ENCODE data around the gene PSMA6.
"Not testable (repeated sequence)": the region's sequence is repeated elsewhere in the genome, so short reads cannot be mapped to it uniquely, and the experiment has no call there.

Gene PSMA6

GRCh38 chr14:35341751-35342488 lies 49.7 kb downstream of the PSMA6 start:
- H3K27me3 ChIP-seq: no peaks in the 10 kb centered on the region
- H3K9me3 ChIP-seq: no peaks in the 10 kb centered on the region
- H3K27ac ChIP-seq: peak overlapping the region; percentile 85
- H3K9ac ChIP-seq: peak overlapping the region; percentile 73
- peaks cover 99% of the 10 kb centered on the region for H3K4me1 ChIP-seq
- TF ChIP-seq Cebpa-rat (IDR thresholded peaks at IDR 0.05): no peak
- peak overlapping the region; percentile 35 for H3K4me3 ChIP-seq
- peak overlapping the region; percentile 75 for H3K4me2 ChIP-seq
- H4K20me1 ChIP-seq: no peaks in the 10 kb centered on the region
- no peaks in the 10 kb centered on the region for H3K36me3 ChIP-seq

GRCh38 chr14:35342489-35343010 lies 50.4 kb downstream of the PSMA6 start:
- Histone ChIP-seq H3K4me1 (peaks cover 99% of the 10 kb centered on the region), H3K27ac (peak overlapping the region; percentile 85), H3K4me3 (peak overlapping the region; percentile 35; the same call in 1 of the 2 replicates), H3K9ac (peak overlapping the region; percentile 73), H3K27me3 (no peaks in the 10 kb centered on the region), H4K20me1 (no peaks in the 10 kb centered on the region), H3K36me3 (no peaks in the 10 kb centered on the region), H3K9me3 (no peaks in the 10 kb centered on the region), H3K4me2 (peak overlapping the region; percentile 75)
- TF ChIP-seq Cebpa-rat (IDR thresholded peaks at IDR 0.05): no peak

GRCh38 chr14:35343702-35344101 lies 51.5 kb downstream of the PSMA6 start:
- Histone ChIP-seq H3K4me1 (peaks cover 100% of the 10 kb centered on the region), H4K20me1 (no peaks in the 10 kb centered on the region), H3K27me3 (no peaks in the 10 kb centered on the region), H3K27ac (peak overlapping the region; percentile 76), H3K36me3 (no peaks in the 10 kb centered on the region), H3K4me3 (no peak overlapping the region), H3K4me2 (peak overlapping the region; percentile 83), H3K9me3 (no peaks in the 10 kb centered on the region), H3K9ac (peak overlapping the region; percentile 42; the same call in 1 of the 2 replicates)
- no peak for TF ChIP-seq Cebpa-rat (IDR thresholded peaks at IDR 0.05)

GRCh38 chr14:35344107-35344807 lies 52.1 kb downstream of the PSMA6 start:
- Histone ChIP-seq H3K9me3 (no peaks in the 10 kb centered on the region), H3K36me3 (no peaks in the 10 kb centered on the region), H4K20me1 (no peaks in the 10 kb centered on the region), H3K4me2 (peak overlapping the region; percentile 83), H3K9ac (peak overlapping the region; percentile 42; the same call in 1 of the 2 replicates), H3K27me3 (no peaks in the 10 kb centered on the region), H3K4me1 (peaks cover 100% of the 10 kb centered on the region), H3K4me3 (no peak overlapping the region), H3K27ac (peak overlapping the region; percentile 76)
- TF ChIP-seq Cebpa-rat (IDR thresholded peaks at IDR 0.05): no peak

GRCh38 chr14:35346738-35347322 lies 54.6 kb downstream of the PSMA6 start:
- Histone ChIP-seq H3K36me3 (no peaks in the 10 kb centered on the region), H3K27ac (peak overlapping the region; percentile 44; the same call in 1 of the 2 replicates), H3K4me2 (peak overlapping the region; percentile 86), H4K20me1 (no peaks in the 10 kb centered on the region), H3K4me1 (peaks cover 93% of the 10 kb centered on the region), H3K27me3 (no peaks in the 10 kb centered on the region), H3K9me3 (no peaks in the 10 kb centered on the region), H3K9ac (no peak overlapping the region), H3K4me3 (no peak overlapping the region)
- no peak for TF ChIP-seq Cebpa-rat (IDR thresholded peaks at IDR 0.05)

GRCh38 chr14:35347323-35348043 lies 55.3 kb downstream of the PSMA6 start:
- Histone ChIP-seq H3K27me3 (no peaks in the 10 kb centered on the region), H3K4me1 (peaks cover 93% of the 10 kb centered on the region), H3K9ac (no peak overlapping the region), H3K9me3 (no peaks in the 10 kb centered on the region), H3K4me3 (no peak overlapping the region), H3K27ac (peak overlapping the region; percentile 44; the same call in 1 of the 2 replicates), H3K36me3 (no peaks in the 10 kb centered on the region), H3K4me2 (peak overlapping the region; percentile 86), H4K20me1 (no peaks in the 10 kb centered on the region)
- no peak for TF ChIP-seq Cebpa-rat (IDR thresholded peaks at IDR 0.05)

- peak overlapping the region; percentile 86 for H3K4me2 ChIP-seq
Observed at GRCh38 chr14:35348044-35348380, 55.8 kb downstream of the PSMA6 start.

GRCh38 chr14:35349496-35350365 lies 57.5 kb downstream of the PSMA6 start:
- no peaks in the 10 kb centered on the region for H4K20me1 ChIP-seq
- peaks cover 87% of the 10 kb centered on the region for H3K4me1 ChIP-seq
- H3K4me2 ChIP-seq: peak overlapping the region; percentile 59
- H3K9ac ChIP-seq: no peak overlapping the region
- TF ChIP-seq Cebpa-rat (IDR thresholded peaks at IDR 0.05): no peak
- H3K27me3 ChIP-seq: no peaks in the 10 kb centered on the region
- H3K9me3 ChIP-seq: no peaks in the 10 kb centered on the region
- peak overlapping the region; percentile 41 for H3K27ac ChIP-seq
- no peaks in the 10 kb centered on the region for H3K36me3 ChIP-seq
- no peak overlapping the region for H3K4me3 ChIP-seq

More at GRCh38 chr14:35348044-35348380, 55.8 kb downstream of the PSMA6 start:
- not testable (repeated sequence) for H3K9ac ChIP-seq, H3K36me3 ChIP-seq, H3K4me3 ChIP-seq, H3K27ac ChIP-seq, H3K9me3 ChIP-seq, H3K27me3 ChIP-seq, H4K20me1 ChIP-seq
- H3K4me1 ChIP-seq: peaks cover 93% of the 10 kb centered on the region

GRCh38 chr14:35351497-35351896 lies 59.3 kb downstream of the PSMA6 start:
- Histone ChIP-seq H3K4me3 (no peak overlapping the region), H3K36me3 (no peaks in the 10 kb centered on the region), H3K9me3 (no peaks in the 10 kb centered on the region), H4K20me1 (no peaks in the 10 kb centered on the region), H3K4me1 (peaks cover 76% of the 10 kb centered on the region), H3K27ac (peak overlapping the region; percentile 82), H3K27me3 (no peaks in the 10 kb centered on the region), H3K4me2 (peak overlapping the region; percentile 90), H3K9ac (no peak overlapping the region)
- no peak for TF ChIP-seq Cebpa-rat (IDR thresholded peaks at IDR 0.05)

Data from BLaER1 (cell line).